GM21786 (cell line): ENCODE measurements around the gene TECPR2.

Experiments
- ATAC-seq: cut with Tn5 transposase; IDR thresholded peaks from one replicate; pipeline ENCODE4 v1.9.1; 2021; ENCODE audit not compliant: unreplicated experiment

TECPR2 gene

GRCh38 chr14:102424520-102424919 is 61.8 kb downstream of the TECPR2 start:
- ATAC-seq, result no peak

GRCh38 chr14:102424923-102425322 is 62.2 kb downstream of the TECPR2 start:
- no peak for ATAC-seq

GRCh38 chr14:102426796-102427195 is 64.1 kb downstream of the TECPR2 start:
- no peak for ATAC-seq

GRCh38 chr14:102427642-102428041 is 64.9 kb downstream of the TECPR2 start:
- ATAC-seq, result no peak

- ATAC-seq, result no peak
Observed at GRCh38 chr14:102430212-102430908, 67.6 kb downstream of the TECPR2 start.

GRCh38 chr14:102431751-102432150 is 69.0 kb downstream of the TECPR2 start:
- ATAC-seq, result no peak

- no peak for ATAC-seq
Observed at GRCh38 chr14:102434647-102435175, 72.0 kb downstream of the TECPR2 start.

- ATAC-seq, result no peak
Observed at GRCh38 chr14:102437997-102438915, 75.5 kb downstream of the TECPR2 start.

- ATAC-seq, result no peak
Observed at GRCh38 chr14:102439556-102439955, 76.8 kb downstream of the TECPR2 start.

GRCh38 chr14:102440392-102440791 is 77.7 kb downstream of the TECPR2 start:
- no peak for ATAC-seq

- no peak for ATAC-seq
Observed at GRCh38 chr14:102442241-102443211, 79.8 kb downstream of the TECPR2 start.

- ATAC-seq, result no peak
Observed at GRCh38 chr14:102445066-102445465, 82.3 kb downstream of the TECPR2 start.

- ATAC-seq, result no peak
Observed at GRCh38 chr14:102445641-102446040, 82.9 kb downstream of the TECPR2 start.

GRCh38 chr14:102450206-102451063 is 87.7 kb downstream of the TECPR2 start:
- no peak for ATAC-seq

- no peak for ATAC-seq
Observed at GRCh38 chr14:102451064-102451352, 88.3 kb downstream of the TECPR2 start.

GRCh38 chr14:102452302-102452701 is 89.6 kb downstream of the TECPR2 start:
- ATAC-seq, result no peak

GRCh38 chr14:102454711-102455110 is 92.0 kb downstream of the TECPR2 start:
- ATAC-seq, result no peak

GRCh38 chr14:102457509-102457908 is 94.8 kb downstream of the TECPR2 start:
- ATAC-seq, result no peak

GRCh38 chr14:102461490-102462338 is 99.0 kb downstream of the TECPR2 start:
- no peak for ATAC-seq
